Fibroblast of lung (primary cell): ENCODE results near the gene LRRC47. TPM values are rescaled to one million over a fixed set of nuclear protein-coding genes. Genes with fewer than 3 reads are reported as not detected.

Experiments
- DNase-seq, 2 donors: peaks; one replicate each; pipeline versions ENCODE4 v3.0.0 to v3.0.0-alpha.2; 2010; ENCODE audit warnings: low read depth in 2 of 2
- H2AFZ ChIP-seq: 2 replicates; pipeline ENCODE4 v1.5.1; 2012; ENCODE audit warnings: low read length, control low read depth, inconsistent platforms
- H3K27ac ChIP-seq: 2 replicates; pipeline ENCODE4 v1.5.1; 2011; ENCODE audit warnings: low read length, control low read depth; ENCODE audit not compliant: insufficient read depth
- H3K27me3 ChIP-seq: 2 replicates; pipeline ENCODE4 v1.5.1; 2011; ENCODE audit warnings: mild to moderate bottlenecking, low read length; ENCODE audit not compliant: control insufficient read depth, insufficient read depth
- H3K36me3 ChIP-seq: 2 replicates; pipeline ENCODE4 v1.5.1; 2011; ENCODE audit warnings: low read length; ENCODE audit not compliant: control insufficient read depth, insufficient read depth
- H3K4me1 ChIP-seq: 2 replicates; pipeline ENCODE4 v1.5.1; 2011; ENCODE audit warnings: low read length; ENCODE audit not compliant: control insufficient read depth, insufficient read depth; ENCODE audit errors: extremely low read depth
- H3K4me2 ChIP-seq: 2 replicates; pipeline ENCODE4 v1.5.1; 2011; ENCODE audit warnings: low read length, control low read depth; ENCODE audit not compliant: insufficient read depth; ENCODE audit errors: extremely low read depth
- H3K4me3 ChIP-seq, 4 experiments: fragments of 200-600 bp in 1 of 4; sonication (generic) in 1 of 4; replicated peaks in 1 of 4; 2 replicates each; pipeline ENCODE4 v1.5.1; 2011 to 2016; ENCODE audit warnings: low read length in 4 of 4, low read depth in 3 of 4, mild to moderate bottlenecking in 3 of 4, control low read depth in 2 of 4, inconsistent platforms in 1 of 4, mixed read lengths in 1 of 4; ENCODE audit not compliant: insufficient read depth in 1 of 4; ENCODE audit errors: control extremely low read depth in 1 of 4
- H3K79me2 ChIP-seq: 2 replicates; pipeline ENCODE4 v1.5.1; 2012; ENCODE audit warnings: mild to moderate bottlenecking, low read length, inconsistent platforms; ENCODE audit not compliant: control insufficient read depth, insufficient read depth
- H3K9ac ChIP-seq: 2 replicates; pipeline ENCODE4 v1.5.1; 2011; ENCODE audit warnings: mild to moderate bottlenecking, low read length, control low read depth; ENCODE audit not compliant: insufficient read depth
- H3K9me3 ChIP-seq: 2 replicates; pipeline ENCODE4 v1.5.1; 2012; ENCODE audit warnings: low read depth, low read length; ENCODE audit not compliant: control insufficient read depth, insufficient read depth
- H4K20me1 ChIP-seq: 2 replicates; pipeline ENCODE4 v1.5.1; 2011; ENCODE audit warnings: low read length; ENCODE audit not compliant: control insufficient read depth, insufficient read depth; ENCODE audit errors: extremely low read depth
- EZH2 ChIP-seq: IDR thresholded peaks from 2 replicates; pipeline ENCODE4 v1.5.1; 2012; ENCODE audit warnings: low read length, control low read depth, mild to moderate bottlenecking; ENCODE audit errors: missing control alignments
- polyA plus RNA-seq, 2 donors: library from polyadenylated mRNA; depleted of rRNA in 1 of 2; stranded (reverse) in 1 of 2; unstranded in 1 of 2; fragments of >200 nt; gene quantifications; 2 replicates each; pipeline ENCODE4 v1.2.1, GENCODE V29; 2011 to 2012; ENCODE audit warnings: missing spikeins in 1 of 2
- total RNA-seq: library from RNA; depleted of rRNA; stranded (reverse); fragments of >200 nt; gene quantifications from 2 replicates; pipeline ENCODE4 v1.2.1, GENCODE V29; 2014
- TF ChIP-seq, protein P1 (sequence below), 2 donors: IDR thresholded peaks in 1 of 2; conservative IDR thresholded peaks in 1 of 2; 1 replicate in 1 of 2; 2 replicates in 1 of 2; pipeline ENCODE4 v1.5.1; 2011 to 2012; ENCODE audit warnings: low read length in 2 of 2, control low read depth in 1 of 2, inconsistent platforms in 1 of 2, low read depth in 1 of 2, mild to moderate bottlenecking in 1 of 2

LRRC47 gene
- total and polyA plus RNA-seq, 2 donors (not counting 1 experiment from before 2014, with no cell fraction given): 25.1 to 28.8 TPM

GRCh38 chr1:3747903-3748302, 48.4 kb downstream of the LRRC47 start:
- peak overlapping the region; percentile 82 for H3K4me2 ChIP-seq

DNA sequence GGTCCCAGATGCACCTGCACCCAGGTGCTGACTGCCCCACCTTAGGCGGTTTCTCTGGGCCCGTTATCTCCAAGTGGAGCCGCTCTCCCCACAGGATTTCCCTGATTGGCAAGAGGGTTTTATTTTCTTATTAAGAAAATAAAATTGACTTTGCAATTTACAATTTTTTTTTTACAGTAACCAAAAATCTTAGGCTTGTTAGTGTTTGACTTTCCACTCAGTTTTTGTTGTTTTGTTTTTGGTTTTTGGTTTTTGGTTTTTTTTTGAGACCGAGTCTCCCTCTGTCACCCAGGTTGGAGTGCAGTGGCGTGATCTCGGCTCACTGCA, 48.8 kb downstream of the LRRC47 start:
- no peaks in the 10 kb centered on the region for H3K9me3 ChIP-seq
- no peak for DNase-seq
- TF ChIP-seq EZH2: no peak
- TF ChIP-seq, protein P1, sequence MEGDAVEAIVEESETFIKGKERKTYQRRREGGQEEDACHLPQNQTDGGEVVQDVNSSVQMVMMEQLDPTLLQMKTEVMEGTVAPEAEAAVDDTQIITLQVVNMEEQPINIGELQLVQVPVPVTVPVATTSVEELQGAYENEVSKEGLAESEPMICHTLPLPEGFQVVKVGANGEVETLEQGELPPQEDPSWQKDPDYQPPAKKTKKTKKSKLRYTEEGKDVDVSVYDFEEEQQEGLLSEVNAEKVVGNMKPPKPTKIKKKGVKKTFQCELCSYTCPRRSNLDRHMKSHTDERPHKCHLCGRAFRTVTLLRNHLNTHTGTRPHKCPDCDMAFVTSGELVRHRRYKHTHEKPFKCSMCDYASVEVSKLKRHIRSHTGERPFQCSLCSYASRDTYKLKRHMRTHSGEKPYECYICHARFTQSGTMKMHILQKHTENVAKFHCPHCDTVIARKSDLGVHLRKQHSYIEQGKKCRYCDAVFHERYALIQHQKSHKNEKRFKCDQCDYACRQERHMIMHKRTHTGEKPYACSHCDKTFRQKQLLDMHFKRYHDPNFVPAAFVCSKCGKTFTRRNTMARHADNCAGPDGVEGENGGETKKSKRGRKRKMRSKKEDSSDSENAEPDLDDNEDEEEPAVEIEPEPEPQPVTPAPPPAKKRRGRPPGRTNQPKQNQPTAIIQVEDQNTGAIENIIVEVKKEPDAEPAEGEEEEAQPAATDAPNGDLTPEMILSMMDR (conservative IDR thresholded peaks at IDR 0.05 in 1 of 2, IDR thresholded peaks at IDR 0.05 in 1 of 2; ENCODE audit: low read depth in 1 of 2, low read length in 2 of 2): no peak

More at GRCh38 chr1:3747903-3748302, 48.4 kb downstream of the LRRC47 start:
- Histone ChIP-seq H3K36me3 (no peaks in the 10 kb centered on the region), H3K79me2 (no peaks in the 10 kb centered on the region), H3K27me3 (no peaks in the 10 kb centered on the region), H3K27ac (no peak overlapping the region), H3K4me3 (peak overlapping the region; percentile 54 to 74 (median 64)), H3K4me1 (peaks cover 4% of the 10 kb centered on the region), H2AFZ (peak overlapping the region; percentile 53), H3K9ac (no peak overlapping the region), H4K20me1 (no peaks in the 10 kb centered on the region), H3K9me3 (no peaks in the 10 kb centered on the region)
- DNase-seq: no peak
- TF ChIP-seq, protein P1 (conservative IDR thresholded peaks at IDR 0.05 in 1 of 2, IDR thresholded peaks at IDR 0.05 in 1 of 2; ENCODE audit: low read depth in 1 of 2, low read length in 2 of 2): no peak
- no peak for TF ChIP-seq EZH2

GRCh38 chr1:3746830-3747521, 49.3 kb downstream of the LRRC47 start:
- no peak overlapping the region for H3K27ac ChIP-seq
- peaks cover 3% of the 10 kb centered on the region for H3K36me3 ChIP-seq
- no peaks in the 10 kb centered on the region for H3K27me3 ChIP-seq
- TF ChIP-seq, protein P1 (conservative IDR thresholded peaks at IDR 0.05 in 1 of 2, IDR thresholded peaks at IDR 0.05 in 1 of 2; ENCODE audit: low read depth in 1 of 2, low read length in 2 of 2): no peak
- TF ChIP-seq EZH2: no peak
- H3K4me3 ChIP-seq: peak overlapping the region; percentile 54 to 74 (median 64)
- no peaks in the 10 kb centered on the region for H4K20me1 ChIP-seq
- peak overlapping the region; percentile 82 for H3K4me2 ChIP-seq
- peak; percentile 69 to 74 for DNase-seq
- peak overlapping the region; percentile 62 for H3K9ac ChIP-seq
- H2AFZ ChIP-seq: peak overlapping the region; percentile 64
- no peaks in the 10 kb centered on the region for H3K9me3 ChIP-seq
- peaks cover 4% of the 10 kb centered on the region for H3K4me1 ChIP-seq
- H3K79me2 ChIP-seq: no peaks in the 10 kb centered on the region

More for the DNA sequence above, 48.8 kb downstream of the LRRC47 start:
- Histone ChIP-seq H3K36me3 (peaks cover 3% of the 10 kb centered on the region), H4K20me1 (no peaks in the 10 kb centered on the region), H3K4me1 (peaks cover 4% of the 10 kb centered on the region), H2AFZ (peak overlapping the region; percentile 64), H3K4me2 (peak overlapping the region; percentile 82), H3K27me3 (no peaks in the 10 kb centered on the region), H3K9ac (peak overlapping the region; percentile 62), H3K79me2 (no peaks in the 10 kb centered on the region), H3K27ac (no peak overlapping the region), H3K4me3 (peak overlapping the region; percentile 54 to 74 (median 64))
